HG02884 (cell line): ENCODE data around the gene LHFPL3.

Source experiments
- ATAC-seq: cut with Tn5 transposase; IDR thresholded peaks from one replicate; pipeline ENCODE4 v1.9.1; 2021; ENCODE audit warnings: mild to moderate bottlenecking, moderate library complexity; ENCODE audit not compliant: unreplicated experiment

Gene LHFPL3

GRCh38 chr7:104791080-104791479 lies 462.7 kb downstream of the LHFPL3 start:
- no peak for ATAC-seq

- ATAC-seq = no peak
Measured at GRCh38 chr7:104793066-104793465, 464.7 kb downstream of the LHFPL3 start.

- ATAC-seq = no peak
Measured at GRCh38 chr7:104794154-104794553, 465.8 kb downstream of the LHFPL3 start.

- ATAC-seq = no peak
Measured at GRCh38 chr7:104794589-104794988, 466.2 kb downstream of the LHFPL3 start.

- ATAC-seq = no peak
Measured at GRCh38 chr7:104795086-104795485, 466.7 kb downstream of the LHFPL3 start.

- ATAC-seq = no peak
Measured at GRCh38 chr7:104795616-104796398, 467.4 kb downstream of the LHFPL3 start.

GRCh38 chr7:104800307-104800706 lies 471.9 kb downstream of the LHFPL3 start:
- no peak for ATAC-seq

- no peak for ATAC-seq
Measured at GRCh38 chr7:104801022-104801421, 472.6 kb downstream of the LHFPL3 start.

- ATAC-seq = no peak
Measured at GRCh38 chr7:104803931-104804330, 475.5 kb downstream of the LHFPL3 start.

- no peak for ATAC-seq
Measured at GRCh38 chr7:104804696-104805095, 476.3 kb downstream of the LHFPL3 start.

- ATAC-seq = no peak
Measured at GRCh38 chr7:104805449-104806317, 477.3 kb downstream of the LHFPL3 start.

GRCh38 chr7:104807671-104808070 lies 479.3 kb downstream of the LHFPL3 start:
- ATAC-seq = no peak

GRCh38 chr7:104809906-104810305 lies 481.5 kb downstream of the LHFPL3 start:
- no peak for ATAC-seq

- no peak for ATAC-seq
Measured at GRCh38 chr7:104814126-104814525, 485.7 kb downstream of the LHFPL3 start.

GRCh38 chr7:104814671-104815400 lies 486.4 kb downstream of the LHFPL3 start:
- ATAC-seq = no peak

GRCh38 chr7:104816537-104816936 lies 488.1 kb downstream of the LHFPL3 start:
- ATAC-seq = no peak

GRCh38 chr7:104818961-104819880 lies 490.8 kb downstream of the LHFPL3 start:
- no peak for ATAC-seq

GRCh38 chr7:104820836-104821535 lies 492.6 kb downstream of the LHFPL3 start:
- no peak for ATAC-seq

GRCh38 chr7:104823177-104823576 lies 494.8 kb downstream of the LHFPL3 start:
- no peak for ATAC-seq

GRCh38 chr7:104825099-104825498 lies 496.7 kb downstream of the LHFPL3 start:
- no peak for ATAC-seq
